DND-41 (cell line): ENCODE data around the gene CX3CR1.

Experiments used
- CTCF ChIP-seq: IDR thresholded peaks from 2 replicates; pipeline ENCODE4 v1.5.1; 2012; ENCODE audit warnings: borderline replicate concordance, low read length, moderate library complexity, mild to moderate bottlenecking; ENCODE audit not compliant: poor library complexity, severe bottlenecking; ENCODE audit errors: extremely low read depth
- EZH2 ChIP-seq: IDR thresholded peaks from 3 replicates; pipeline ENCODE4 v1.6.1; 2012; ENCODE audit warnings: borderline replicate concordance, low read depth, mild to moderate bottlenecking, moderate library complexity, low read length, inconsistent platforms; ENCODE audit not compliant: severe bottlenecking

GRCh38 chr3:39280571-39280970, 735 bp upstream of the CX3CR1 start:
- no peak for TF ChIP-seq CTCF
- TF ChIP-seq EZH2, result no peak
